Osteoblast (primary cell): ENCODE measurements around the gene MKLN1. TPM values are rescaled to one million over a fixed set of nuclear protein-coding genes. Genes with fewer than 3 reads are reported as not detected.

Source experiments
- DNase-seq: peaks from one replicate; pipeline ENCODE4 v3.0.0; 2011; ENCODE audit warnings: low spot score, mixed read lengths; ENCODE audit not compliant: insufficient read length; ENCODE audit errors: missing footprints
- H2AFZ ChIP-seq: 2 replicates; pipeline ENCODE4 v1.6.0; 2011; ENCODE audit warnings: mild to moderate bottlenecking, low read length
- H3K27ac ChIP-seq: 2 replicates; pipeline ENCODE4 v1.5.1; 2011; ENCODE audit warnings: mild to moderate bottlenecking, low read depth, low read length, moderate library complexity
- H3K27me3 ChIP-seq: 2 replicates; pipeline ENCODE4 v1.6.0; 2012; ENCODE audit warnings: mild to moderate bottlenecking, control low read depth, inconsistent platforms, low read length, moderate library complexity; ENCODE audit not compliant: insufficient read depth
- H3K36me3 ChIP-seq: 2 replicates; pipeline ENCODE4 v1.5.1; 2011; ENCODE audit warnings: mild to moderate bottlenecking, low read length, control low read depth, moderate library complexity; ENCODE audit not compliant: insufficient read depth
- H3K4me1 ChIP-seq: 2 replicates; pipeline ENCODE4 v1.5.1; 2011; ENCODE audit warnings: mild to moderate bottlenecking, low read length, control low read depth, moderate library complexity; ENCODE audit not compliant: insufficient read depth
- H3K4me2 ChIP-seq: 2 replicates; pipeline ENCODE4 v1.6.0; 2011; ENCODE audit warnings: mild to moderate bottlenecking, low read length; ENCODE audit not compliant: insufficient read depth
- H3K4me3 ChIP-seq: fragments of 200-600 bp; sonication (generic); 3 replicates; pipeline ENCODE4 v1.5.1; 2012; ENCODE audit warnings: mild to moderate bottlenecking, low read length, inconsistent platforms; ENCODE audit not compliant: insufficient read depth
- H3K79me2 ChIP-seq: 2 replicates; pipeline ENCODE4 v1.6.0; 2012; ENCODE audit warnings: mild to moderate bottlenecking, low read length, control low read depth, inconsistent platforms; ENCODE audit not compliant: insufficient read depth
- H3K9me3 ChIP-seq: 2 replicates; pipeline ENCODE4 v1.5.1; 2011; ENCODE audit warnings: low read depth, low read length, control low read depth
- H4K20me1 ChIP-seq: 2 replicates; pipeline ENCODE4 v1.6.0; 2012; ENCODE audit warnings: mild to moderate bottlenecking, low read length, control low read depth; ENCODE audit not compliant: insufficient read depth
- total RNA-seq: library from RNA; depleted of rRNA; stranded (reverse); fragments of >200 nt; gene quantifications from 2 replicates; pipeline ENCODE4 v1.2.3, GENCODE V29; 2012
- TF ChIP-seq, protein P1 (sequence below): IDR thresholded peaks from 2 replicates; pipeline ENCODE4 v1.5.1; 2011; ENCODE audit warnings: mild to moderate bottlenecking, low read depth, low read length, moderate library complexity; ENCODE audit errors: extremely low read depth

Gene MKLN1
- total RNA-seq = 49.8 and 52.8 TPM in 2 replicates

DNA sequence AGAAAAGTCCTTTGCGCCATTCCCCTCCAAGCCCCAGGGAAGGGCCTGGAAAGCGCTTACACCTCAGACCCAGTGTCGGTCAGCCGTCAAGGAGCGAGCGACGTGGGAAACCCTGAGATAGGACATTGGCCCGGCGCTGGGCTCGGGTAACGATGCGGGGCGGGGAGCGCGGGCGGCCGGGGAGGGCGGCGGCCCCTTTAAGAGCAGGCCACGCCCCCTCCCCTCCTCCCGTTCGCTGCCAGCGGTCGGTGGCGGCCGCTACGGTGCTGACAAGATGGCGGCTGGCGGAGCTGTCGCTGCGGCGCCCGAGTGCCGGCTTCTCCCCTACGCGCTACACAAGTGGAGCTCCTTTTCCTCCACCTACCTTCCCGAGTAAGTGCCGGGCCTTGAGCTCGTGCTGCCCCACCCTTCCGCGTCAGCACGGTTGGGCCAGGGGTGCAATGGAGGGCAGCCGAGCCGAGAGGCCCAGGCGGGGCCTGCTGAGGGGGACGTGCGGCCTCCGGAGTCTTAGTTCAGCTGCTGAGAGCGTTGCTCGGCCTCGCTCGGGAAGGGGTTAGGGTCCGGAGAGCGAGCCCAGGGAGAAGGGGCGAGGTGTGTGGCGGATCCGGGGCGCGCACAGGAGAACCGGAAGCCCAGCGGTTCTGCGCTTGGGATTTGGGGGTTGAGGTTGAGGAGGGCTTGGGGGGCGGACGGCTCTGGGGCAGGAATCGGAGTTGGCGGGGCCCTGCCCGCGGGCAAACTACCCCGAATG lies at the start of gene MKLN1:
MKLN1 (plus strand) TSS at position 251 of the 751 bp plus-strand sequence; CDS start at position 275, 24 bp downstream.
- DNase-seq = peak; percentile 96
- H3K4me3 ChIP-seq = peak within 1 kb of the TSS; percentile 98
- H3K36me3 ChIP-seq = no peaks in the 10 kb centered on the region
- H3K9me3 ChIP-seq = no peaks in the 10 kb centered on the region
- peaks cover 20% of the 10 kb centered on the region for H3K4me1 ChIP-seq
- H3K27me3 ChIP-seq = no peaks in the 10 kb centered on the region
- TF ChIP-seq, protein P1, sequence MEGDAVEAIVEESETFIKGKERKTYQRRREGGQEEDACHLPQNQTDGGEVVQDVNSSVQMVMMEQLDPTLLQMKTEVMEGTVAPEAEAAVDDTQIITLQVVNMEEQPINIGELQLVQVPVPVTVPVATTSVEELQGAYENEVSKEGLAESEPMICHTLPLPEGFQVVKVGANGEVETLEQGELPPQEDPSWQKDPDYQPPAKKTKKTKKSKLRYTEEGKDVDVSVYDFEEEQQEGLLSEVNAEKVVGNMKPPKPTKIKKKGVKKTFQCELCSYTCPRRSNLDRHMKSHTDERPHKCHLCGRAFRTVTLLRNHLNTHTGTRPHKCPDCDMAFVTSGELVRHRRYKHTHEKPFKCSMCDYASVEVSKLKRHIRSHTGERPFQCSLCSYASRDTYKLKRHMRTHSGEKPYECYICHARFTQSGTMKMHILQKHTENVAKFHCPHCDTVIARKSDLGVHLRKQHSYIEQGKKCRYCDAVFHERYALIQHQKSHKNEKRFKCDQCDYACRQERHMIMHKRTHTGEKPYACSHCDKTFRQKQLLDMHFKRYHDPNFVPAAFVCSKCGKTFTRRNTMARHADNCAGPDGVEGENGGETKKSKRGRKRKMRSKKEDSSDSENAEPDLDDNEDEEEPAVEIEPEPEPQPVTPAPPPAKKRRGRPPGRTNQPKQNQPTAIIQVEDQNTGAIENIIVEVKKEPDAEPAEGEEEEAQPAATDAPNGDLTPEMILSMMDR = no peak
- H4K20me1 ChIP-seq = peaks cover 22% of the 10 kb centered on the region
- H3K4me2 ChIP-seq = peak within 1 kb of the TSS; percentile 98
- peak within 1 kb of the TSS; percentile 93 for H3K27ac ChIP-seq
- peaks cover 54% of the 10 kb centered on the region for H3K79me2 ChIP-seq
- peak within 1 kb of the TSS; percentile 97 for H2AFZ ChIP-seq

DNA sequence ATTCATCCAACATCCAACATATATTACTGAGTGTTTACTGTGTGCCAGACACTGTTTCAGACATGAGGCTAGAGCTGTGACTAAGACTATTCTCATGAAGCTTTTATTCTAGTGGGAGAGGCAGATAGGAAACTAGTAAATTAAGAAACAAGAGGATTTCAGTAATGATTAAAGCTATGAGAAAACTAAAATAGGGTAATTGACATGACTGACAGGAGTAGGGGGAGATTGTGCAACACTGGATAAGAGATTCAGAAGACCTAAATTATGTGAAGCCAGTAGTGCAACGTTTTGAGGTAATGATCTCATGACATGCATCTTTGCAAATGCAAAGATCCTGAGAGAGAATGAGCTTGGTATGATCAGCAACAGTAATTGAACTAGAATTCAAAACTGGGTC lies 48.6 kb upstream of the MKLN1 start:
- Histone ChIP-seq H3K4me1 (no peaks in the 10 kb centered on the region), H3K36me3 (no peaks in the 10 kb centered on the region), H4K20me1 (no peaks in the 10 kb centered on the region), H3K27ac (no peak overlapping the region), H3K27me3 (no peaks in the 10 kb centered on the region), H3K9me3 (no peaks in the 10 kb centered on the region), H2AFZ (no peak overlapping the region), H3K4me3 (no peak overlapping the region), H3K4me2 (no peak overlapping the region), H3K79me2 (no peaks in the 10 kb centered on the region)
- TF ChIP-seq, protein P1 = no peak
- no peak for DNase-seq

DNA sequence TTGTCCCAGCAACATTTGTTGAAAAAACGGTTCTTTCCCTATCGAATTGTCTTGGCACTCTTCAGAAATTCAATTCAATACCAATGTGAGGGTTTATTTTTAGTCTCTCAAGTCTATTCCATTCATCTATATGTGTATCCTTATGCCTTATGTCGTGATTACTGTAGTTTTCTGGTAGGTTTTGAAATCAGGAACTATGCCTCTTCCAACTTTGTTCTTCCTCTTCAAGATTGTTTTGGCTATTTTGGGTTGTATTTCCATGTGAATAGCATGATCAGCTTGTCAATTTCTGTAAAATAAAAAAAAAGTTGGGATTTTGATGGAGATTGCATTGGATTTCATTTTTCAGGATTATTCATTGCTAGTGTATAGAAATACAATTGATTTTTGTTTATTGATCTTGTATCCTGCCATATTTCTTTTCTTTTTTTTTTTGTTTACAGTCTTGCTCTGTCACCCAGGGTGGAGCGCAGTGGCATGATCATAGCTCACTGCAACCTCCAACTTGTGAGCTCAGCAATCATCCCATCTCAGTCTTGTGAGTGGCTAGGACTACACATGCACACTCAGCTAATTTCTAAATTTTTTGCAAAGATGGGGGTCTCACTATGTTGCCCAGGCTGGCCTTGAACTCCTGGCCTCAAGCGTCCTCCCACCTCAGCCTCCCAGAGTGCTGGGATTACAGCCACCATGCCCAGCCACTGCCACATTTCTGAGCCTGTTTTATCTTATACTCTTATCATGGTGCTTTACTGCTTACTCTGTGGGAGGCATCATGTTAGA lies 46.2 kb upstream of the MKLN1 start:
- H4K20me1 ChIP-seq = no peaks in the 10 kb centered on the region
- H2AFZ ChIP-seq = no peak overlapping the region
- DNase-seq = no peak
- no peak overlapping the region for H3K4me2 ChIP-seq
- no peaks in the 10 kb centered on the region for H3K4me1 ChIP-seq
- TF ChIP-seq, protein P1 = no peak
- no peaks in the 10 kb centered on the region for H3K9me3 ChIP-seq
- H3K36me3 ChIP-seq = no peaks in the 10 kb centered on the region
- H3K27me3 ChIP-seq = no peaks in the 10 kb centered on the region
- H3K27ac ChIP-seq = no peak overlapping the region
- no peak overlapping the region for H3K4me3 ChIP-seq
- H3K79me2 ChIP-seq = no peaks in the 10 kb centered on the region
